HL-60 (cell line): ENCODE data around the gene ATXN2L.
A peak's percentile ranks its signal among the peaks of the same experiment; 100 is the strongest.

Experiments used
- DNase-seq, 2 experiments: peaks; one replicate each; pipeline ENCODE4 v3.0.0-alpha.2; 2010 to 2020; ENCODE audit warnings: low read depth in 1 of 2, low spot score in 1 of 2
- H3K27ac ChIP-seq: fragments of 250-450 bp; sonication (Bioruptor Pico); replicated peaks from 2 replicates; pipeline ENCODE4 v1.5.1; 2020; ENCODE audit warnings: mild to moderate bottlenecking, moderate library complexity
- H3K27me3 ChIP-seq: fragments of 250-450 bp; sonication (Bioruptor Pico); 2 replicates; pipeline ENCODE4 v1.5.1; 2021; ENCODE audit warnings: mild to moderate bottlenecking, moderate library complexity; ENCODE audit not compliant: insufficient read depth, poor library complexity, severe bottlenecking
- H3K4me3 ChIP-seq: replicated peaks from 2 replicates; pipeline ENCODE4 v1.5.1; 2011; ENCODE audit warnings: mild to moderate bottlenecking, control low read depth, low read length; ENCODE audit not compliant: insufficient read depth
- GABPA ChIP-seq: IDR thresholded peaks from 2 replicates; pipeline ENCODE4 v1.6.1; 2012; ENCODE audit warnings: low read depth
- POLR2AphosphoS5 ChIP-seq: IDR thresholded peaks from 2 replicates; pipeline ENCODE4 v1.6.1; 2012; ENCODE audit warnings: low read depth
- SPI1 ChIP-seq: IDR thresholded peaks from 2 replicates; pipeline ENCODE4 v1.6.1; 2012; ENCODE audit warnings: low read depth, mild to moderate bottlenecking, borderline replicate concordance
- TF ChIP-seq, protein P1 (sequence below): IDR thresholded peaks from one replicate; pipeline ENCODE4 v1.5.1; 2011; ENCODE audit warnings: low read length, control low read depth, inconsistent platforms; ENCODE audit not compliant: insufficient read depth
- TF ChIP-seq, protein P2 (sequence below): IDR thresholded peaks from 2 replicates; pipeline ENCODE4 v1.6.1; 2012; ENCODE audit warnings: low read depth; ENCODE audit not compliant: insufficient replicate concordance

Gene ATXN2L

GRCh38 chr16:28824717-28824973, 1.8 kb downstream of the ATXN2L start:
- Histone ChIP-seq H3K27ac (peak overlapping the region; percentile 100), H3K4me3 (peak overlapping the region; percentile 87)
- DNase-seq = no peak

GRCh38 chr16:28826141-28826540, 3.3 kb downstream of the ATXN2L start:
- Histone ChIP-seq H3K4me3 (no peak overlapping the region), H3K27me3 (no peaks in the 10 kb centered on the region), H3K27ac (no peak overlapping the region)
- TF ChIP-seq GABPA = no peak
- TF ChIP-seq POLR2AphosphoS5 = no peak
- TF ChIP-seq, protein P1, sequence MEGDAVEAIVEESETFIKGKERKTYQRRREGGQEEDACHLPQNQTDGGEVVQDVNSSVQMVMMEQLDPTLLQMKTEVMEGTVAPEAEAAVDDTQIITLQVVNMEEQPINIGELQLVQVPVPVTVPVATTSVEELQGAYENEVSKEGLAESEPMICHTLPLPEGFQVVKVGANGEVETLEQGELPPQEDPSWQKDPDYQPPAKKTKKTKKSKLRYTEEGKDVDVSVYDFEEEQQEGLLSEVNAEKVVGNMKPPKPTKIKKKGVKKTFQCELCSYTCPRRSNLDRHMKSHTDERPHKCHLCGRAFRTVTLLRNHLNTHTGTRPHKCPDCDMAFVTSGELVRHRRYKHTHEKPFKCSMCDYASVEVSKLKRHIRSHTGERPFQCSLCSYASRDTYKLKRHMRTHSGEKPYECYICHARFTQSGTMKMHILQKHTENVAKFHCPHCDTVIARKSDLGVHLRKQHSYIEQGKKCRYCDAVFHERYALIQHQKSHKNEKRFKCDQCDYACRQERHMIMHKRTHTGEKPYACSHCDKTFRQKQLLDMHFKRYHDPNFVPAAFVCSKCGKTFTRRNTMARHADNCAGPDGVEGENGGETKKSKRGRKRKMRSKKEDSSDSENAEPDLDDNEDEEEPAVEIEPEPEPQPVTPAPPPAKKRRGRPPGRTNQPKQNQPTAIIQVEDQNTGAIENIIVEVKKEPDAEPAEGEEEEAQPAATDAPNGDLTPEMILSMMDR = no peak
- no peak for TF ChIP-seq SPI1
- TF ChIP-seq, protein P2, sequence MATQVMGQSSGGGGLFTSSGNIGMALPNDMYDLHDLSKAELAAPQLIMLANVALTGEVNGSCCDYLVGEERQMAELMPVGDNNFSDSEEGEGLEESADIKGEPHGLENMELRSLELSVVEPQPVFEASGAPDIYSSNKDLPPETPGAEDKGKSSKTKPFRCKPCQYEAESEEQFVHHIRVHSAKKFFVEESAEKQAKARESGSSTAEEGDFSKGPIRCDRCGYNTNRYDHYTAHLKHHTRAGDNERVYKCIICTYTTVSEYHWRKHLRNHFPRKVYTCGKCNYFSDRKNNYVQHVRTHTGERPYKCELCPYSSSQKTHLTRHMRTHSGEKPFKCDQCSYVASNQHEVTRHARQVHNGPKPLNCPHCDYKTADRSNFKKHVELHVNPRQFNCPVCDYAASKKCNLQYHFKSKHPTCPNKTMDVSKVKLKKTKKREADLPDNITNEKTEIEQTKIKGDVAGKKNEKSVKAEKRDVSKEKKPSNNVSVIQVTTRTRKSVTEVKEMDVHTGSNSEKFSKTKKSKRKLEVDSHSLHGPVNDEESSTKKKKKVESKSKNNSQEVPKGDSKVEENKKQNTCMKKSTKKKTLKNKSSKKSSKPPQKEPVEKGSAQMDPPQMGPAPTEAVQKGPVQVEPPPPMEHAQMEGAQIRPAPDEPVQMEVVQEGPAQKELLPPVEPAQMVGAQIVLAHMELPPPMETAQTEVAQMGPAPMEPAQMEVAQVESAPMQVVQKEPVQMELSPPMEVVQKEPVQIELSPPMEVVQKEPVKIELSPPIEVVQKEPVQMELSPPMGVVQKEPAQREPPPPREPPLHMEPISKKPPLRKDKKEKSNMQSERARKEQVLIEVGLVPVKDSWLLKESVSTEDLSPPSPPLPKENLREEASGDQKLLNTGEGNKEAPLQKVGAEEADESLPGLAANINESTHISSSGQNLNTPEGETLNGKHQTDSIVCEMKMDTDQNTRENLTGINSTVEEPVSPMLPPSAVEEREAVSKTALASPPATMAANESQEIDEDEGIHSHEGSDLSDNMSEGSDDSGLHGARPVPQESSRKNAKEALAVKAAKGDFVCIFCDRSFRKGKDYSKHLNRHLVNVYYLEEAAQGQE = no peak
- DNase-seq = no peak

More at GRCh38 chr16:28824717-28824973, 1.8 kb downstream of the ATXN2L start:
- TF ChIP-seq, protein P2 = no peak
- TF ChIP-seq, protein P1 = no peak
- TF ChIP-seq SPI1 = no peak
- TF ChIP-seq GABPA = no peak
- no peak for TF ChIP-seq POLR2AphosphoS5
- H3K27me3 ChIP-seq = no peaks in the 10 kb centered on the region

DNA sequence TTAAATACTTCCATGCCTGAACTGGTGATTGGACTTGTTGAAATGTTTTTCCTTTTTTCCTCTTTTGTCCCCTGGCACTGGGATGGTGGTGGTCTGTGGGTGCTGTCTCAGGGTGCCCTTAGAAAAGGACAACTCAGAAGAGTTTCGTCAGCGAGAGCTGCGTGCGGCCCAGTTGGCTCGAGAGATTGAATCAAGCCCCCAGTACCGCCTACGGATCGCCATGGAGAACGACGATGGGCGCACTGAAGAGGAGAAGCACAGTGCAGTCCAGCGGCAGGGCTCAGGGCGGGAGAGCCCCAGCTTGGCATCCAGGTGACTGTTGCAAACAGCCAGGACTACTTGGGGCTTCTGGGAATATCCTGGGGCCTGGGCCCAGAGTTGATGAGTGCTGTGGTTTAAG, 6.9 kb downstream of the ATXN2L start:
- Histone ChIP-seq H3K27ac (no peak overlapping the region), H3K4me3 (no peak overlapping the region), H3K27me3 (no peaks in the 10 kb centered on the region)
- DNase-seq = no peak
- TF ChIP-seq SPI1 = no peak
- no peak for TF ChIP-seq GABPA
- no peak for TF ChIP-seq POLR2AphosphoS5
- TF ChIP-seq, protein P1 = no peak
- TF ChIP-seq, protein P2 = no peak
